GM12892 (cell line): Measurements from ENCODE around the gene BSX.

Experiments used
- POLR2A ChIP-seq: IDR thresholded peaks from 2 replicates; pipeline ENCODE4 v1.6.1; 2011; ENCODE audit warnings: low read depth, low read length, control low read depth
- TAF1 ChIP-seq: IDR thresholded peaks from 2 replicates; pipeline ENCODE4 v1.6.1; 2011; ENCODE audit warnings: low read depth, mild to moderate bottlenecking, control low read depth, low read length, borderline replicate concordance

GRCh38 chr11:122951211-122951610 is 30.4 kb downstream of the BSX start:
- TF ChIP-seq TAF1 (no peak), POLR2A (no peak)
